ENCODE measurements around the gene TIMP1.

TIMP1 gene

DNA sequence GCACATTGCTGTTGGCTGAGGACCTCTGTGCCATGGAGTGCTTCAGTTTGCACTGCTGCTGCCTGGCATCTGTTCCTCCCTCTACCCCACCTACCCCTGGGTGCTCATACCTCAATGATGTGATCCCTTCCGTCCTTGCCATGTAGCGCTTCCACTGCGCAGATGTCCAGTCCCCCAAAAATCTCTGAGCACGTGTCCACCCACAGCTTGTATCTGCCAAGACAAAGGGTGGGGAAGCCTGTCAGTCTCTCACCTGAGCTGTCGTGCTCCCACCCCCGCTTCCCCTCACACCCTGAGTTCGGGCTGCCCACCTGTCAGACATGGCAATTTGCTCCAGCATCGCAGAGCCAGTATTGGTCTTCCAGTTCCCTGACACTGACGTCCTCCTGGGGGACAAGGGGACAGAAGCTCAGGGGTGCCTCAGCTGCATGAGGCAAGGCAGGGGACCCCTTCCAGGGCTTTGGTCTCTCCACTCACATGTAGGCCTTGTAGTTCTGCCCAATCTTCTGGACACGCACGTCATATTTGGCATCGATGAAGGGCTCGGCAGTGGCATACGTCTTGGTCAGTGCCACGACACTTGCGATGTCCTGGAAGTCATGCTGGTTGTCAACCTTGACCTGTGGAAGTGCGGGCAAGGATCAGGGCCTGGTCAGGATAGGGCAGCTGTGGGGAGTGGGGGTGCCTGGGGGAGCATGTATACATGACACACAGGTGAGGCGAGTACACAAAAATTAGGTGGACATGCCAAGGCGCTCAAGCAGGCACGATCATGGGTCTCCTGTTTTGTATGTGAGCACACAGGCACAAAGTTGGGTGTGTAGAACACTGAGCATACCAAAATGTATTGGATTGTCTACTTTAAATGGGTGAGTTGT is 6.0 kb upstream of the TIMP1 start:
- Histone ChIP-seq H3K27me3 (no peaks in the 10 kb centered on the region), H3K9me3 (no peaks in the 10 kb centered on the region), H3K36me3 (no peaks in the 10 kb centered on the region), H3K4me3 (ENCODE audit: low read depth, low read length) (no peak overlapping the region), H3K4me1 (no peaks in the 10 kb centered on the region)
- no peak for TF ChIP-seq CTCF (IDR thresholded peaks at IDR 0.05; ENCODE audit: low read depth, low read length)
- no peak for DNase-seq

GRCh38 chrX:47577424-47577823 is 4.8 kb upstream of the TIMP1 start:
- no peaks in the 10 kb centered on the region for H3K36me3 ChIP-seq
- H3K4me3 ChIP-seq (ENCODE audit: low read depth, low read length): no peak overlapping the region
- no peaks in the 10 kb centered on the region for H3K4me1 ChIP-seq
- DNase-seq: no peak
- H3K9me3 ChIP-seq: no peaks in the 10 kb centered on the region
- TF ChIP-seq CTCF (IDR thresholded peaks at IDR 0.05; ENCODE audit: low read depth, low read length): no peak
- H3K27me3 ChIP-seq: no peaks in the 10 kb centered on the region

- Histone ChIP-seq H3K4me1 (no peaks in the 10 kb centered on the region), H3K36me3 (no peaks in the 10 kb centered on the region), H3K27me3 (no peaks in the 10 kb centered on the region), H3K9me3 (no peaks in the 10 kb centered on the region), H3K4me3 (ENCODE audit: low read depth, low read length) (no peak overlapping the region)
- TF ChIP-seq CTCF (IDR thresholded peaks at IDR 0.05; ENCODE audit: low read depth, low read length): no peak
- no peak for DNase-seq
Observed at GRCh38 chrX:47577901-47578300, 4.3 kb upstream of the TIMP1 start.

GRCh38 chrX:47578692-47579091 is 3.5 kb upstream of the TIMP1 start:
- no peak overlapping the region for H3K4me3 ChIP-seq (ENCODE audit: low read depth, low read length)
- H3K4me1 ChIP-seq: no peaks in the 10 kb centered on the region
- no peaks in the 10 kb centered on the region for H3K27me3 ChIP-seq
- no peak for DNase-seq
- H3K36me3 ChIP-seq: no peaks in the 10 kb centered on the region
- TF ChIP-seq CTCF (IDR thresholded peaks at IDR 0.05; ENCODE audit: low read depth, low read length): no peak
- H3K9me3 ChIP-seq: no peaks in the 10 kb centered on the region

DNA sequence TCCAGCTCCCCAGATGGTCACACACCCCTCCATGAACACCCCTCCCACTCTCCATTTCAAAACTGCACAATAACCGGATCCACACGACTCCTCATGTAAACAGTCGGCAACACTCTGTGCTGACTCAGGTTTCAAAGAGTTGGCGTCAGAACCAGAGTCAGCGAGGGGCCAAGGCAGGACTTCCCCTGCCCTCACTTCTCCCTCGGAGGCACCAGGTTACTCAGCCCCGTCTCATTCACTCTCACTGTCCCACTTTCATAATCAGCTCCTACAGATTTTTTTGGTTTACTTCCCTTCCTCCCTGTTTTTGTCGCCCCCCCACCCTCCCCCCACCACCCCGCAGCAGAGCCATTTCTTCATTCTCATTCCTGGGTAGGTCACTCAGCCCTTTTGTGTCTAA is 2.7 kb upstream of the TIMP1 start:
- no peaks in the 10 kb centered on the region for H3K9me3 ChIP-seq
- no peaks in the 10 kb centered on the region for H3K36me3 ChIP-seq
- no peak for TF ChIP-seq CTCF (IDR thresholded peaks at IDR 0.05; ENCODE audit: low read depth, low read length)
- no peak overlapping the region for H3K4me3 ChIP-seq (ENCODE audit: low read depth, low read length)
- no peak for DNase-seq
- H3K4me1 ChIP-seq: no peaks in the 10 kb centered on the region
- H3K27me3 ChIP-seq: no peaks in the 10 kb centered on the region

- Histone ChIP-seq H3K36me3 (no peaks in the 10 kb centered on the region), H3K4me3 (ENCODE audit: low read depth, low read length) (no peak overlapping the region), H3K27me3 (no peaks in the 10 kb centered on the region), H3K9me3 (no peaks in the 10 kb centered on the region), H3K4me1 (no peaks in the 10 kb centered on the region)
- no peak for DNase-seq
- TF ChIP-seq CTCF (IDR thresholded peaks at IDR 0.05; ENCODE audit: low read depth, low read length): no peak
Observed at GRCh38 chrX:47583240-47583861, 1.1 kb downstream of the TIMP1 start.

Data from BE2C (cell line).